HG02852 (cell line): Measurements from ENCODE around the gene IL32.

ENCODE experiments used
- ATAC-seq: cut with Tn5 transposase; IDR thresholded peaks from one replicate; pipeline ENCODE4 v1.9.1; 2021; ENCODE audit warnings: mild to moderate bottlenecking, moderate library complexity; ENCODE audit not compliant: unreplicated experiment

IL32 gene

DNA sequence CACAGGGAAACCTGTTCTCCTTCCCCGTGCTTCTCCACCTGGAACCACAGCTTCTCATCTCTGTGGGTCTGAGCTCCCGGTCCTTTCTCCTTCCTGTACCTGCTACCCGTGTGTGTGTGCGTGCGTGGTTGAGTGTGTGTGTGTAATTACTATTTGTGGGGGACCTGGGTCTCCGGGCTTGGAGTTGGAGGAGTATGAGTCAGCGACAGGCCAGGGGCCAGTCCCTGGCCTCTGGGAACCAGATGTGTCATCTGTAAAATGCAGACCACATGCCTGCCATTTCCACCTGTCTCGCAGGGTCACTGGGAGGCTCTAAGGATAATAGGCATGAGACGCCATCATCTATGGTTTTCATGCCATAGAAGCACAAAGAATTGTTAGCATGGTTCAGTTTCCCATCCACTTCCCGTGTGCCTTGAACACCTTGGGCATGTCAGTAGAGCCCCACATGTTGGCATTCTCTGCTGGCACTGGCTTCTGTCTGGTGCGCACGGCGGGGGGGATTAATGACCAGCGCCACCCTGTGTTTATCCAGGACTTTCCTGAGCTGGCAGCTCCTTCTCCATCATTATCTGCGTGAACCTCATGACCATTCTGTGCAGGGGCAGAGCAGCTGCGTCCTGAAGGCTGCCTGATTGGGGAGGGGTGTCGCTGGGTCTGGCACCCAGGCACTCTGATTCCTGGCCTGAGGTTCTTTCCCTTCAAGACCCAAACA lies 48.5 kb downstream of the IL32 start:
- no peak for ATAC-seq

DNA sequence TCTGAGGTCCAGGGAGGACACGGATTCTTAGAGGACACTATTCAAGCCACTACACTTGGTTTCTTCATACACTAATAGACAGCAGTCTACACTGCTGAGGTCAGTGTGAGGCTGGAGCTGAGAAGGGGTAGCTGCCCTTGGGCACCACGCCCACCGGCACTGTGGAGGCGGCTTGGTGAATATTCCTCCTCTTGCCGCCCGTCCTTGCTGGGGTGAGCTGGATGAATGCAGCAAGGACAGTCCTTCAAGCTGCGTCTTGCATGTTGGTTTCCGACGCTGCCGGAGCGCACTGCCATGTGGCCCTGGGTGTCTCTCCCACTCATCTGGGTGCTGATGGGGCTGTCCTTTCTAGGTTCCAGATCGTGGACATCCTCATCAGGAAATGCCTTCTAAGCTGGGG lies 49.6 kb downstream of the IL32 start:
- ATAC-seq = no peak

DNA sequence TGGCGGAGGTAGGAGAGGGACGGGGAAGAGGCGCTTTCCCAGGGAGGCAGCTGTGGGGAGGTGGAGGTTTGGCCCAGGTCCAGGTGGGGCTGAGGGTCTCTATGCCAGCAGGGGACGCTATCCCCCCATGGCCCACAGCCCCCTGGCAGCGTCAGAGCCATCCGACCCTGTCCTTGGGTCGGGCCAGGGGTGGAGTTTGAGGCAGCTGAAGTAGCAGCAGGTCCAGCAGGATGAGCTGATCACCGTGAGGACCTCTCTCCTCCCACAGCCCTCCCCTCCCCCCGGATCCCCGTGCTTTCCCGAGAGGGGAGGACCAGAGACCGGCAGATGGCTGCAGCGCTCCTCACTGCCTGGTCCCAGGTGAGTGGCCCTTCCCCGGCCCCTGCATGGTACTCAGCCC lies 50.1 kb downstream of the IL32 start:
- no peak for ATAC-seq

DNA sequence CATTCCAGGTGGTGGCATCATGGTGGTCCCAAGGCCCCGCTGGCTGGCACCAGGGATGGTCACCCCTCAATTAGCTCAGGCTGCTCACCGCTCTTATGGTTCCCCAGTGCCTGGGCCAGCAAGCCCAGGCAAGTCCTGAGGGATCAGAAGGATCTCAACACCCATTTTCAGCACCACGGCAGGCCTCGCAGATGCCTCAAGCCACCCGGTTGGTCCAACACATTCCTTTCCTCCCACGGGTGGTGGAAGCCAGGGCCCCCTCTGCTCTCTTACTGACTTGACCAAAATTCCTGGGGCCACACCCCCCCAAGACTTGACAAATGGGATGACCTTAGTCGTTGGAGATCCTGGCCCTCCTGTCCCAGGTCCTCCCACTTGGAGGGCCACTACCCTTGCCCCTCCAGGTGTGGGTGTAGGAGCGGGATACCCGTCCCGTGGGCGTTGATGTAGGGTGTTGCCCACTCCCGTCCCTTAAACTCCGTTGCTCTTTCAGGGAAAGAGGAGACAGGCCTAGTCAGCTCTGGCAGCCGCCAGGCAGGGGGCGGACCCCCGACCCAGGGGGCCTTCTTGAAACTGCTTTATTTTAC lies 52.9 kb downstream of the IL32 start:
- no peak for ATAC-seq

DNA sequence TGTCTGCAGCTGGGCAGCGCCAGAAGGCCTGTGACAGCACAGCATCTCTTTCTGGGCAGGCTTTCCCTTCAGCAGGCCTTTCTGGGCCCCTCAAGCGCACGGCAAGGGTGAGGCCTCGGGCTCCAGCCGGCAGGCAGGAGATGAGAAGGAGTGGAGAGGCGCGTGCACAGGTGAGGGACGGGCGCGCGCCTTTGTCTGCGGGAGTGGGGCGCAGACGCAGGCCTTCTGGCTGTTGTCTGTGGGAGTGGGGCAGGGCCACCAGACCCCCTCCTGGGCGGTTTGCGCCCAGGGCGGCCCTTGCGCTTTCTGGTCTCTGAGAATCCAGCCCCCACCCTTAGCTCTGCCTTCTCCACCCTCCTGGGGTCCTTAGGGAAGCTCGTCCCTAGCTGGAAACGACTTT lies 53.4 kb downstream of the IL32 start:
- no peak for ATAC-seq
